Fibroblast of lung (primary cell): ENCODE data around the gene ZNF672.

Experiments
- EZH2 ChIP-seq: IDR thresholded peaks from 2 replicates; pipeline ENCODE4 v1.5.1; 2012; ENCODE audit warnings: low read length, control low read depth, mild to moderate bottlenecking; ENCODE audit errors: missing control alignments
- TF ChIP-seq, protein P1 (sequence below), 2 donors: IDR thresholded peaks in 1 of 2; conservative IDR thresholded peaks in 1 of 2; 1 replicate in 1 of 2; 2 replicates in 1 of 2; pipeline ENCODE4 v1.5.1; 2011 to 2012; ENCODE audit warnings: low read length in 2 of 2, control low read depth in 1 of 2, inconsistent platforms in 1 of 2, low read depth in 1 of 2, mild to moderate bottlenecking in 1 of 2

DNA sequence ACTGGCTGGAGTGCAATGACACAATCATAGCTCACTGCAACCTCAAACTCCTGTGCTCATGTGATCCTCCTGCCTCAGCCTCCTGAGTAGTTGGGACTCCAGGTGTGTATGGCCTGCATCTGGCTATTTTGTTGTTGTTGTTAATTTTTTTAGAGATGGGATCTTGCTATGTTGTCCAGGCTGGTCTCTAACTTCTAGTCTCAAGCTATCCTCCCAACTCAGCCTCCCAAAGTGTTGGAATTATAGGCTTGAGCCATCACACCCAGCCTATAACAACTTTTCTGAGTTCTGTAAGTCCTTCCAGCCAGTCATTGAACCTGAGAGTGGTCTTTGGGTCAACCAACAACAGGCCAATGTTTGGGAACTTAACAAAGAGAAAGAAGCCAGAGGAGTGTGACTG is 56.8 kb downstream of the ZNF672 start:
- TF ChIP-seq, protein P1, sequence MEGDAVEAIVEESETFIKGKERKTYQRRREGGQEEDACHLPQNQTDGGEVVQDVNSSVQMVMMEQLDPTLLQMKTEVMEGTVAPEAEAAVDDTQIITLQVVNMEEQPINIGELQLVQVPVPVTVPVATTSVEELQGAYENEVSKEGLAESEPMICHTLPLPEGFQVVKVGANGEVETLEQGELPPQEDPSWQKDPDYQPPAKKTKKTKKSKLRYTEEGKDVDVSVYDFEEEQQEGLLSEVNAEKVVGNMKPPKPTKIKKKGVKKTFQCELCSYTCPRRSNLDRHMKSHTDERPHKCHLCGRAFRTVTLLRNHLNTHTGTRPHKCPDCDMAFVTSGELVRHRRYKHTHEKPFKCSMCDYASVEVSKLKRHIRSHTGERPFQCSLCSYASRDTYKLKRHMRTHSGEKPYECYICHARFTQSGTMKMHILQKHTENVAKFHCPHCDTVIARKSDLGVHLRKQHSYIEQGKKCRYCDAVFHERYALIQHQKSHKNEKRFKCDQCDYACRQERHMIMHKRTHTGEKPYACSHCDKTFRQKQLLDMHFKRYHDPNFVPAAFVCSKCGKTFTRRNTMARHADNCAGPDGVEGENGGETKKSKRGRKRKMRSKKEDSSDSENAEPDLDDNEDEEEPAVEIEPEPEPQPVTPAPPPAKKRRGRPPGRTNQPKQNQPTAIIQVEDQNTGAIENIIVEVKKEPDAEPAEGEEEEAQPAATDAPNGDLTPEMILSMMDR (conservative IDR thresholded peaks at IDR 0.05 in 1 of 2, IDR thresholded peaks at IDR 0.05 in 1 of 2; ENCODE audit: low read depth in 1 of 2, low read length in 2 of 2), result no peak
- TF ChIP-seq EZH2, result no peak
